ENCODE measurements around the gene SFT2D3.

Gene SFT2D3

GRCh38 chr2:127701193-127701650 lies at the start of gene SFT2D3:
Gene SFT2D3 (plus strand): TSS chr2:127701497. CDS start chr2:127701529, 32 bp downstream.
- DNase-seq (ENCODE audit: low spot score) = peak; percentile 91

GRCh38 chr2:127651971-127652550 lies 49.2 kb upstream of the SFT2D3 start:
- peak; percentile 82 for DNase-seq (ENCODE audit: low spot score)

GRCh38 chr2:127652786-127653357 lies 48.4 kb upstream of the SFT2D3 start:
- DNase-seq (ENCODE audit: low spot score) = no peak

GRCh38 chr2:127653421-127654083 lies 47.7 kb upstream of the SFT2D3 start:
- no peak for DNase-seq (ENCODE audit: low spot score)

GRCh38 chr2:127654084-127654837 lies 47.0 kb upstream of the SFT2D3 start:
- no peak for DNase-seq (ENCODE audit: low spot score)

- DNase-seq (ENCODE audit: low spot score) = no peak
Measured at GRCh38 chr2:127654838-127655175, 46.5 kb upstream of the SFT2D3 start.

- DNase-seq (ENCODE audit: low spot score) = no peak
Measured at GRCh38 chr2:127655209-127656073, 45.9 kb upstream of the SFT2D3 start.

- no peak for DNase-seq (ENCODE audit: low spot score)
Measured at GRCh38 chr2:127656569-127657231, 44.6 kb upstream of the SFT2D3 start.

- DNase-seq (ENCODE audit: low spot score) = no peak
Measured at GRCh38 chr2:127657232-127657595, 44.1 kb upstream of the SFT2D3 start.

GRCh38 chr2:127658146-127658545 lies 43.2 kb upstream of the SFT2D3 start:
- no peak for DNase-seq (ENCODE audit: low spot score)

GRCh38 chr2:127658641-127659407 lies 42.5 kb upstream of the SFT2D3 start:
- no peak for DNase-seq (ENCODE audit: low spot score)

GRCh38 chr2:127659408-127660290 lies 41.6 kb upstream of the SFT2D3 start:
- DNase-seq (ENCODE audit: low spot score) = no peak

GRCh38 chr2:127660291-127660578 lies 41.1 kb upstream of the SFT2D3 start:
- DNase-seq (ENCODE audit: low spot score) = no peak

- DNase-seq (ENCODE audit: low spot score) = peak; percentile 54
Measured at GRCh38 chr2:127661072-127661649, 40.1 kb upstream of the SFT2D3 start.

GRCh38 chr2:127661949-127662510 lies 39.3 kb upstream of the SFT2D3 start:
- no peak for DNase-seq (ENCODE audit: low spot score)

- DNase-seq (ENCODE audit: low spot score) = no peak
Measured at GRCh38 chr2:127662937-127663565, 38.2 kb upstream of the SFT2D3 start.

- DNase-seq (ENCODE audit: low spot score) = no peak
Measured at GRCh38 chr2:127663566-127664064, 37.7 kb upstream of the SFT2D3 start.
